Measurements from ENCODE around the gene CDCA5.

The CDCA5 gene

GRCh38 chr11:65040520-65040846, 43.4 kb downstream of the CDCA5 start:
- H3K79me2 ChIP-seq (ENCODE audit: insufficient read depth, low read length) = no peaks in the 10 kb centered on the region
- H2AFZ ChIP-seq (ENCODE audit: low read length) = peak overlapping the region; percentile 94; the same call in 1 of the 2 replicates
- peaks cover 25% of the 10 kb centered on the region for H3K4me1 ChIP-seq (ENCODE audit: insufficient read depth, low read length, severe bottlenecking)
- TF ChIP-seq EZH2 (IDR thresholded peaks at IDR 0.05; ENCODE audit: borderline replicate concordance, low read length) (no peak), CTCF (IDR thresholded peaks at IDR 0.05; ENCODE audit: low read length) (no peak)
- peak overlapping the region; percentile 85 for H3K4me2 ChIP-seq (ENCODE audit: low read length)
- peak overlapping the region; percentile 85 for H3K27ac ChIP-seq (ENCODE audit: low read depth, low read length, poor library complexity, severe bottlenecking)
- H4K20me1 ChIP-seq (ENCODE audit: insufficient read depth, low read length) = no peaks in the 10 kb centered on the region
- H3K27me3 ChIP-seq (ENCODE audit: insufficient read depth, low read length) = no peaks in the 10 kb centered on the region
- no peaks in the 10 kb centered on the region for H3K9me2 ChIP-seq (ENCODE audit: low read depth, low read length)
- peak overlapping the region; percentile 72 for H3K9ac ChIP-seq (ENCODE audit: low read length)
- peaks cover 24% of the 10 kb centered on the region for H3K36me3 ChIP-seq (ENCODE audit: insufficient read depth, low read length)
- H3K4me3 ChIP-seq (ENCODE audit: low read depth, low read length, poor library complexity, severe bottlenecking) = peak overlapping the region; percentile 80
- no peaks in the 10 kb centered on the region for H3F3A ChIP-seq (ENCODE audit: insufficient read depth, low read length)
- no peaks in the 10 kb centered on the region for H3K9me3 ChIP-seq (ENCODE audit: low read length)

GRCh38 chr11:65036931-65037330, 46.9 kb downstream of the CDCA5 start:
- Histone ChIP-seq H3K27me3 (ENCODE audit: insufficient read depth, low read length) (no peaks in the 10 kb centered on the region), H3K79me2 (ENCODE audit: insufficient read depth, low read length) (no peaks in the 10 kb centered on the region), H3K4me1 (ENCODE audit: insufficient read depth, low read length, severe bottlenecking) (peaks cover 15% of the 10 kb centered on the region), H3K9me3 (ENCODE audit: low read length) (no peaks in the 10 kb centered on the region), H4K20me1 (ENCODE audit: insufficient read depth, low read length) (no peaks in the 10 kb centered on the region), H3K4me3 (ENCODE audit: low read depth, low read length, poor library complexity, severe bottlenecking) (no peak overlapping the region), H3K9me2 (ENCODE audit: low read depth, low read length) (no peaks in the 10 kb centered on the region), H3K27ac (ENCODE audit: low read depth, low read length, poor library complexity, severe bottlenecking) (no peak overlapping the region), H2AFZ (ENCODE audit: low read length) (no peak overlapping the region), H3K9ac (ENCODE audit: low read length) (no peak overlapping the region), H3F3A (ENCODE audit: insufficient read depth, low read length) (no peaks in the 10 kb centered on the region), H3K4me2 (ENCODE audit: low read length) (no peak overlapping the region), H3K36me3 (ENCODE audit: insufficient read depth, low read length) (peaks cover 6% of the 10 kb centered on the region; the same call in 1 of the 2 replicates)
- TF ChIP-seq CTCF (IDR thresholded peaks at IDR 0.05; ENCODE audit: low read length) (no peak), EZH2 (IDR thresholded peaks at IDR 0.05; ENCODE audit: borderline replicate concordance, low read length) (no peak)

- H3K27ac ChIP-seq (ENCODE audit: low read depth, low read length, poor library complexity, severe bottlenecking) = no peak overlapping the region
- H4K20me1 ChIP-seq (ENCODE audit: insufficient read depth, low read length) = no peaks in the 10 kb centered on the region
- H3F3A ChIP-seq (ENCODE audit: insufficient read depth, low read length) = no peaks in the 10 kb centered on the region
- no peak overlapping the region for H3K4me2 ChIP-seq (ENCODE audit: low read length)
- TF ChIP-seq CTCF (IDR thresholded peaks at IDR 0.05; ENCODE audit: low read length) = no peak
- TF ChIP-seq EZH2 (IDR thresholded peaks at IDR 0.05; ENCODE audit: borderline replicate concordance, low read length) = no peak
- H3K4me1 ChIP-seq (ENCODE audit: insufficient read depth, low read length, severe bottlenecking) = peaks cover 12% of the 10 kb centered on the region
- H3K79me2 ChIP-seq (ENCODE audit: insufficient read depth, low read length) = no peaks in the 10 kb centered on the region
- no peaks in the 10 kb centered on the region for H3K9me2 ChIP-seq (ENCODE audit: low read depth, low read length)
- H2AFZ ChIP-seq (ENCODE audit: low read length) = no peak overlapping the region
- H3K4me3 ChIP-seq (ENCODE audit: low read depth, low read length, poor library complexity, severe bottlenecking) = no peak overlapping the region
- H3K27me3 ChIP-seq (ENCODE audit: insufficient read depth, low read length) = no peaks in the 10 kb centered on the region
- H3K36me3 ChIP-seq (ENCODE audit: insufficient read depth, low read length) = peaks cover 6% of the 10 kb centered on the region; the same call in 1 of the 2 replicates
- H3K9me3 ChIP-seq (ENCODE audit: low read length) = no peaks in the 10 kb centered on the region
- H3K9ac ChIP-seq (ENCODE audit: low read length) = no peak overlapping the region
Measured at GRCh38 chr11:65035579-65035978, 48.3 kb downstream of the CDCA5 start.

Measured in OCI-LY1 (cell line).